Medulla oblongata (tissue), 1 donor: ENCODE measurements around the gene RTP3.
"Not testable (repeated sequence)": the region's sequence is repeated elsewhere in the genome, so short reads cannot be mapped to it uniquely, and the experiment has no call there.

Experiments used
- DNase-seq: peaks from one replicate; pipeline ENCODE4 v3.0.0-alpha.2; 2015; ENCODE audit errors: extremely low spot score

The RTP3 gene

DNA sequence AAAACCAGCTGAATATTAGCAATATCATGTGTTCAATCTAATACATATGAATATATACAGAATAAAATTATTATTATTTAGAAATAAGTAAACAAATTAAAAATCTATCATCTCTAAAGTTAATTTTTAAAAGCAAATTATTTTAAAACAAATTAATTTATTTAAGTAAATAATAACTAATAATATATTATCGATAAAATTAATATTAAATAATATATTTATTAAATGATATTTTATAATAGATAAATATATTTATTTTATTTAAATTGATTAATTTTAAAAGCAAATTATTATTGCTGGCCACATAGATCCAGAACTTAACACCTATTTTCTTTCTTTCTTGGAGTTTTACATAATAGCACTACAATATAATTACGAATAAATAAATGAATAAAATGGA, 22.2 kb downstream of the RTP3 start:
- DNase-seq = no peak

DNA sequence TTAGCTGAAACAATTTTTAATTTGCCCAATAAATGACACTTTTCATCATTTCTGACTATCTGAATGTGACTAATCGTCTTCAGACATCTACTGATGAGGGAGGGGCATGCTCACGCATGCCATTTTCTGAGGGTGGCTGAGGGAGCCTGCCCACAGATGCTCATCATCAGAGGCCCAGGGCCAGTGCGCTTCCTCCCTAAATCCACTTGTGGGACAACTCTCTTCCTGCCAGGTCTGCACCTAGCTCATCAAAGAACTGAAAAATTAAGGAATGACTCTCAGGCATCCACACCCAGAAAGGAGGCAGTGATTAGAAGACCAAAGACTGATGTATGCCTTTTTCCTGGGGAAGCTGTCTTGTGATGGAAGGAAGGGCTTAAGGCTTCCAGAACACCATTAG, 22.8 kb downstream of the RTP3 start:
- no peak for DNase-seq

- DNase-seq = no peak
Observed at GRCh38 chr3:46521096-46521495, 23.3 kb downstream of the RTP3 start.

DNA sequence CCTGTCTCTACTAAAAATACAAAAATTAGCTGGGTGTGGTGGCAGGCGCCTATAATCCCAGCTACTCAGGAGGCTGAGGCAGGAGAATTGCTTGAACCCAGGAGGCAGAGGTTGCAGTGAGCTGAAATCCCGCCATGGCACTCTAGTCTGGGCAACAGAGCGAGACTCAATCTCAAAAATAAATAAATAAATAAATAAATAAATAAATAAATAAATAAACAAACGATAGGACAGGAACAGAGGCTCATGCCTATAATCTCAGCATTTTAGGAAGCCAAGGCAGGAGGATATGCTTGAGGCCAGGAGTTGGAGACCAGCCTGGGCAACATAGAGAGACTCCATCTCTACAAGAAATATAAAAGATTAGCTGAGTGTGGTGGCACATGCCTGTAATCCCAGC, 24.4 kb downstream of the RTP3 start:
- DNase-seq = not testable (repeated sequence)

DNA sequence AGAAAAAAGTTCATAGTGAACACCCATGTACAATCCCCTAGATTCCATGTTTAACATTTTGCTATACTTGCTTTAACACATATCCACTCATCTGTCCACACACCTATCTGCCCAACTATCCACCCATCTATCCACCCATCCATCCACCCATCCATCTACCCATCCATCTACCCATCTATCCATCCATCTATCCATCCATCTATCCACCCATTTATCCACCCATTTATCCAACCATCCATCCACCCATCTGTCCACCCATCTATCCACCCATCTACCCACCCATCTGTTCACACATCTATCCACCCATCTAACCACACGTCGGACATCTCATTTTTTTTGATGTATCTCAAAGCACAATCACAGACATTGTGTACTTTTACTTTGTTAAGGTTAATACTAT, 25.8 kb downstream of the RTP3 start:
- no peak for DNase-seq

GRCh38 chr3:46524008-46524407, 26.2 kb downstream of the RTP3 start:
- no peak for DNase-seq

DNA sequence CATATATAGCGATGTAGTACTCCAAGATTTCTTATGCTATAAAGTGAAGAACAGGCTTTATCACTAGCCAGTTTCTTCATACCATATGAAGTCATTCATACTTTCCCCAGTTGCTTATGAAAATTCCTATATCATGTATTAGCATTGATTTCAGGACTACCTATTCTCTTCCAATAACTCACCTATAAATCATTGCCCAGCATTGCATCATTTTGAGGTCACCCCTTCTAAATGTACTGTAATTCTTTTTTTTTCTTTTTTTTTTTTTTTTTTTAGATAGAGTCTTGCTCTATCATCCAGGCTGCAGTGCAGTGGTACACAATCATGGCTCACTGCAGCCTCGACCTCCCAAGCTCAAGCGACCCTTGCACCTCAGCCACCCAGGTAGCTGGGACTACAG, 27.1 kb downstream of the RTP3 start:
- DNase-seq = no peak

DNA sequence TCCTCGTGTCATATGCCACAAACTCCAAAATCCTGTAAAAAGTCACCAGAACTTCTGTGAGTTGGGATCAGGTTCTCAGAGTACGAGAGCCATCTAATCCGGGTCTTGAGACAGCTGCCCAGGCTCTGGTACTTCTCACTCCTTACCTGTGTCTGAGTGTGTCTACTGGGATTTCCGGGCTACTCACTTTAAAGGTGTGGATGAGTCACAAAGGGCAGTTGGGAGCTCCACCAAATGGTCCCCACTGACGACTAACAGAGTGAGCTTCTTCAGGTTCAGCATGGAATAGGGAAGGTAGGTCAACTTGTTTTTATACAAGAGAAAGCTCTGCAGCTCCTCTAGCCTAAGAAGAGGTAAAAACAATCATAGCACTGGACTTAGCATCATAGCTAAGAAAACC, 29.5 kb downstream of the RTP3 start:
- no peak for DNase-seq

DNA sequence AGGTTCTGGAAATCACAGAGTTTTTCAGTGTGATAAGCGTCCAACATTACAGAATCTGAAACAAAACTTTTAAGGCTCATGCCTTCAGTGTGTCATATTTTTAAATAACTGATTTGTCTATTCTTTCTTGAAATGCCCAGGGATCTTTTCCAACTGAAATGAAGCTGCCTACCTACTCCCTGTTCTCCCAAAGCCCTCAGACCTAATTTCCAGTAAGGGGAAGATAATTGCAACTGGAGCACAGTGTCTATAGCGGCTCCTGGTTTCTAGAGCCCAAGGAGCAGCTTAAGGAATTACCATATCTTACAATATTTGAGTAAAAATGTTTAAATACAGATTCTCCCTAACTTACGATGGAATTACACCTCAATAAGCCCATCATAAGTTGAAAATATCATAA, 35.3 kb downstream of the RTP3 start:
- DNase-seq = no peak

DNA sequence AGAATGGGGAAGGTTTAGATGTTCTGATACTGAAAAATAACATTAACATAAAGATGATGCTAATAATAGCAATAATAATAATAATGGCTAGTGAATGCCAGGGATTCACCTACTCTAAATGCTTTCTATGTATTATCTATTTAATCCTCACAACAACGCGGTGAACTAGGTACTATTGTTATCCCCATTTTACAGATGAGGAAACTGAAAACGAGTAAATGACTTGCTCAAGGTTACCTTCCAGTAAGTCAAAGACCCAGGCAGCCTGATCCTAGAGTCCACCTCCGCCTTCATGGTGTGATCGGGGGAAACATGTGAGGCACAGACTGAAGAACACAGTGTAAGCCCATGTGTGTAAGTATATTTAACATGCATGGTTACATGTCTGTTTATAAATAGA, 38.0 kb downstream of the RTP3 start:
- DNase-seq = no peak

GRCh38 chr3:46536758-46537157, 39.0 kb downstream of the RTP3 start:
- no peak for DNase-seq

DNA sequence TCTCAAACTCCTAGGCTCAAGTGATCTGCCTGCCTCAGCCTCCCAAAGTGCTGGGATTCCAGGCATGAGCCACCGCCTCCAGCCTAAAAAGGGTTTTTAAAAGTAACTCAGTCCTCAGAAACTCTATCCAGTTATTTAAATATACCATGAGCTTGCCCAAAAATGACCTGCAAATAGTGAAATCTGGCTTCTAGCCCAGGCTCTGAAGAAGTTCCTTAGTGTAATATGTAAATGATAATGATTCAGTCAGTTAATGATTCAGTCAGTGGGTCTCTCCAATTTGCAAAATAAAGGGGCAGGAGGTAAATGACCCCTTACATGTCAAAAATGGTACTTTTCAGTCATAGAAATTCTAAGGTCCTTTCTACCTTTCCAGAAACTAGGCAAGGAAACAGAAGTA, 39.5 kb downstream of the RTP3 start:
- no peak for DNase-seq

DNA sequence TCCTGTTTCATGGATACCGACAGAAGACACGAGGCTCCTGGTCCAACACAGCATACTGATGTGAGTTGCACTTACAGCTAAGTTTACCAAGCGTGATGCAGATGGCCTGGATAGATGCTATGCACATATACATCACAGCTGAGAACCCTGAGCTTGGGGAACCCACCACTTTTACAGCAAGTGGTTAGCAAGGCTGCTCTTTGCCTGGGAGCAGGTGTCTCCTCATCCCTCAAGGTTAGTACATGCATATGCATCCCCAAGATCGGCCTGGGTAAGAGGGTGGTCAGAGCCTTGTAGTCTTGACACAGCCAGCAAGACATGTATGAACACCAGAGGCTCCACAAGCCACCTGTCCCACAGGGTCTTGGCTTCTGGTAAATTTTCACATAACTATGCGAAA, 40.0 kb downstream of the RTP3 start:
- DNase-seq = no peak

GRCh38 chr3:46538425-46538802, 40.6 kb downstream of the RTP3 start:
- DNase-seq = not testable (repeated sequence)

DNA sequence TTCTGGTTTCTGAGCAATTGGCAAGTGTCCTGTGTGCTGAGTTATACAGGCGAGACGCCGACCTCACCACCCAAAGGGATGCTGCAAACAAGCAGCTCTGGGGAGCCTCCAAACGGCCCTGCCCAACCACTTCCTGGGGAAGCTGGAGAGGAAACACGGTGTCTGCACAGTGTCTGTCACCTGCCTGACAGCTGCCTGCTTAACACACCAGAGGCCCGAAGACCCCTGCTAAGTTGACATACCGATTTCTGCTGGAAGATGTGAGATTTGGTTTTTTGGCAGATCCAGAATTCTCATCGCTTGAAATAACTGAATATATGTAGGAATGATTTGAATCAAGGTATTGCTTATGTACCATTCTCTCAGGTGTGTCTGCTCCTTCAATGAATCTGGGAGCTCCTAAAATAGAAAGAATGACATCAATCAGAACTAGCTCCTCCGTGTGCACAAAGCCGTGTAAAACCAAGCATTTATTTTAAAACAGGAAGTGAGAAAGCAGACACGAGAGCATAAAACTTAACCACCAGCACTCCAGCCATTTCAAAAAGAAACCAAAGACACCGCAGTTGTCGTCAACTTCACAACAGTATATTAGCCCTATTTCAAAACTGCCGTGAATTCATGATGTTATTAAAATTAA, 41.1 kb downstream of the RTP3 start:
- DNase-seq = peak; percentile 77

- DNase-seq = no peak
Observed at GRCh38 chr3:46539443-46540005, 41.7 kb downstream of the RTP3 start.

GRCh38 chr3:46540550-46540949, 42.8 kb downstream of the RTP3 start:
- DNase-seq = no peak

DNA sequence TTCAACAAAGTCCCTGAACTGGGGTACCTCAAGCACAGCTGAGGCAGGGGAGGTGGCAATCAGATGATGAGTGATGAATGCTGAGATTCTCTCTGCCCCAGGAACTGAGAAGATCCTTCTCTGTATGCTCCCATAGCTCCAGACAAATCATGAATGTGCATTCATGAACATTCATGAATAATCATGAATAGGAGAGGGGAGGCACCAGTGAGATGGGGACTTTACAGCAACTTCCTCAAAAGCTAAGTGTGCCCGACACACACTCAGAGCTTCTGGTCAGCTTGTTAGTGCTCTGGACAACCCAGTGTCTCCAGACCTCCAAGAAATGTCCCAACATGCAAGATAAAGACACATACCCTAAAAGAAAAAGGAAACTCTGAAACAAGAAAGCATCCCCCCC, 44.1 kb downstream of the RTP3 start:
- peak; percentile 21 for DNase-seq

- DNase-seq = no peak
Observed at GRCh38 chr3:46542344-46542743, 44.6 kb downstream of the RTP3 start.

DNA sequence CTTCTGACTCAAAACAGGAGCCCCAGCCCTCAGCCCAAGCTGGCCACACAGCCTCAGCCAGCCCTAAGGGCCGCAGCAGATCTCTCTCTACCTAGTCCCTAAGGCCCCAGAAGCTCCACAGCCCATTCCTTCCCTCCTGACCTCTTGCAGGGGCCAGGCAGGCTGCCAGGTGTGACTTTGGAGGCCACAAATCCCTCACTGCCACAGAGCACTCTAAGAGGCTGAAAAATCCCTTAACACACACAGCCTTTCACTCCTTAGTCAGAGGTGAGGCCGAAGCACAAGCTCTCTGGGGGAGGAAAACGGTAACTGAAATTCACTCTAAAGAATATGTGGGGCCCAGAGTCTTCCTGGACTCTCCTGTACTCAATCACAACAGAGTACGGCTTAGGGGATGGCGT, 45.0 kb downstream of the RTP3 start:
- DNase-seq = no peak

DNA sequence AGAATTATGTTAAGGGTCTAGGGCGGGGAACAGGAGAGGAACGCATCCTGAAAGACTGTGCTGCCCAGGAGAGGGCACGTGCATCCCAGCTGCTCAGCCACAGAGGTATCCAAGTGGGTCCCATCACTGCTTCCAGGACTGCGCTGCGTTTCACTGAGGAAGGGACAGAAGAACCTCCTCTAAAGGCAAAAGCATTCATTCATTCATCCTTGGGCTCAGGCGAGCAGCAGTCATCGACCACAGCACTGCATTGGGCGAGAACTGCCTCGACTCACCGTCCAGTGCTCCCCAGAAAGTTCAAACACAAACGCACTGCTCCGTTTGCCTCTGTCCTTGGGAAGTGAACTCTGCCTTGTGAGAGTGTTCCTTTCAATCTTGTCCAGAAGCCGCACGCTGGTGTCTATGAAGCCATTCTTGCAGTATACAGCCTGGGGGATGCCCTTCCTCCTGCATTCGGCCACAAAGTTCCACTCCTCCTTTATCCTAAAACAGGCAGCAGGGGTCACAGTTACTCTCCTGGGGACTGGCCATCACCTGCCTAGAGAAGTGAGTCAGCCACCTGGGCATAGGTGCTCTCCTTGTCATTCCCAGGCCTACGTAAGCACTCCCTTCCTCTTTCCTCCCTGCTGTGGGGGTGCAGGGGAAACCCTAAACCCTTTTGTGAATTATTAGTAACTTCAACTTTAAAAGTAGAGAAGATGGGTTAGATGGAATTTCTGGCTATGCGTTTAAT, 47.2 kb downstream of the RTP3 start:
- DNase-seq = no peak

DNA sequence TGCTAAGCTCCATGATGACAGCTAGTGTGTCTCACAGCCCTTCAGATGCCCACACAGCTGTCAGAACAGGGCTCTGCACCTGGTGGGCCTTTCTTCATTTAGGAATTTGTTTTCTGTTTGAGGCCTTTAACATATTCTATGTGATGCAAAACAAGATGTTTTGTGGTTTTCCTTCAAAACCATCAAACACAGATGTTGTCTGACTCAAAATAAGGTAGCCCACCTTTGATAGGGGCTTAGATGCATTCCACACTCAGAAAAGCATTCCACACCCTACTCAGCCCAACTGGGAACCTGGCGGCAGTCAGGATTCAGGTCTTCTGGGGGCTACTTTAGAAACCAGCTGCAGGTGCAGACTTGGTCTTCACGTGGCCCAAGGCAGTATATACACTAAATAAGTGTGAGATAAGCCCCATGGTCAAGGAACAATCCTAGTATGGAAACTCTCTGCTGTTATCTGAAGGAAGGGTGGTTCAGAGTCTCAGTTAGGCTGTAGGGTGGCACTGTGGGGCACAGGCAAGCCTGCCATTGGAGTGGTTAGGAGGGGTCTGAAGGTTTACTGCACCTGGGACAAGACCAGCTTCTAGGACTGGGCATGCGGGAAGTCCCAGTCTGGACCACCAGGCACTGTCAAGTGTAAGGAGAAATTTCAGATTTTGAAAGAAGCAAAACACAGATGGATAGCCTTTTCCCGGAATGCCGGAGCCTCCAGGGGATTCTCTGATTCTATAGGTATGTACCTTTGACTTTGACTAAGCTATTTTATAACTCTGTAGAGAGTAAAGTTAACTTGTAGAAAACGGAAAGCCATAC, 48.2 kb downstream of the RTP3 start:
- no peak for DNase-seq
